ENCODE measurements around the gene UBE2E2.
"Not testable (repeated sequence)": the region's sequence is repeated elsewhere in the genome, so short reads cannot be mapped to it uniquely, and the experiment has no call there.

Gene UBE2E2

GRCh38 chr3:23330568-23330967 lies 127.4 kb downstream of the UBE2E2 start:
- TF ChIP-seq CTCF (IDR thresholded peaks at IDR 0.05; ENCODE audit: borderline replicate concordance, insufficient read depth, low read depth, low read length), result no peak
- H3K4me3 ChIP-seq (ENCODE audit: low read depth, low read length), result no peak overlapping the region

- no peak for TF ChIP-seq CTCF (IDR thresholded peaks at IDR 0.05; ENCODE audit: borderline replicate concordance, insufficient read depth, low read depth, low read length)
- H3K4me3 ChIP-seq (ENCODE audit: low read depth, low read length), result no peak overlapping the region
Observed at GRCh38 chr3:23331141-23331935, 128.2 kb downstream of the UBE2E2 start.

- no peak for TF ChIP-seq CTCF (IDR thresholded peaks at IDR 0.05; ENCODE audit: borderline replicate concordance, insufficient read depth, low read depth, low read length)
- no peak overlapping the region for H3K4me3 ChIP-seq (ENCODE audit: low read depth, low read length)
Observed at GRCh38 chr3:23333633-23334032, 130.5 kb downstream of the UBE2E2 start.

GRCh38 chr3:23336853-23337252 lies 133.7 kb downstream of the UBE2E2 start:
- H3K4me3 ChIP-seq (ENCODE audit: low read depth, low read length), result not testable (repeated sequence)

GRCh38 chr3:23341147-23341838 lies 138.2 kb downstream of the UBE2E2 start:
- no peak overlapping the region for H3K4me3 ChIP-seq (ENCODE audit: low read depth, low read length)
- no peak for TF ChIP-seq CTCF (IDR thresholded peaks at IDR 0.05; ENCODE audit: borderline replicate concordance, insufficient read depth, low read depth, low read length)

GRCh38 chr3:23342343-23342742 lies 139.2 kb downstream of the UBE2E2 start:
- no peak overlapping the region for H3K4me3 ChIP-seq (ENCODE audit: low read depth, low read length)
- no peak for TF ChIP-seq CTCF (IDR thresholded peaks at IDR 0.05; ENCODE audit: borderline replicate concordance, insufficient read depth, low read depth, low read length)

- TF ChIP-seq CTCF (IDR thresholded peaks at IDR 0.05; ENCODE audit: borderline replicate concordance, insufficient read depth, low read depth, low read length), result no peak
Observed at GRCh38 chr3:23343509-23343908, 140.4 kb downstream of the UBE2E2 start.

More at GRCh38 chr3:23343509-23343908, 140.4 kb downstream of the UBE2E2 start:
- no peak overlapping the region for H3K4me3 ChIP-seq (ENCODE audit: low read depth, low read length)
